Parathyroid adenoma (tissue), 2 donors: ENCODE results near the gene SLC22A14.

ENCODE experiments used
- H2AFZ ChIP-seq: fragments of 300-600 bp; sonication (generic); one replicate; pipeline ENCODE4 v1.7.0; 2017; ENCODE audit warnings: antibody characterized with exemption, mild to moderate bottlenecking
- H3K27ac ChIP-seq: fragments of 300-600 bp; sonication (generic); one replicate; pipeline ENCODE4 v1.7.0; 2017
- H3K27me3 ChIP-seq: fragments of 300-600 bp; sonication (generic); one replicate; pipeline ENCODE4 v1.7.0; 2017; ENCODE audit warnings: low read length; ENCODE audit not compliant: control insufficient read depth, insufficient read depth
- H3K36me3 ChIP-seq: fragments of 300-600 bp; sonication (generic); one replicate; pipeline ENCODE4 v1.7.0; 2017; ENCODE audit warnings: low read length; ENCODE audit not compliant: control insufficient read depth, insufficient read depth
- H3K4me1 ChIP-seq: fragments of 300-600 bp; sonication (generic); one replicate; pipeline ENCODE4 v1.7.0; 2017; ENCODE audit warnings: control low read depth
- H3K4me2 ChIP-seq: fragments of 300-600 bp; sonication (generic); one replicate; pipeline ENCODE4 v1.7.0; 2017; ENCODE audit warnings: low read length
- H3K4me3 ChIP-seq: fragments of 300-600 bp; sonication (generic); one replicate; pipeline ENCODE4 v1.7.0; 2017; ENCODE audit warnings: low read depth, low read length
- H3K79me2 ChIP-seq: fragments of 300-600 bp; sonication (generic); one replicate; pipeline ENCODE4 v1.7.0; 2017; ENCODE audit warnings: control low read depth
- H3K9ac ChIP-seq: fragments of 300-600 bp; sonication (generic); one replicate; pipeline ENCODE4 v1.7.0; 2017; ENCODE audit warnings: mild to moderate bottlenecking
- H3K9me3 ChIP-seq: fragments of 300-600 bp; sonication (generic); one replicate; pipeline ENCODE4 v1.7.0; 2017; ENCODE audit warnings: low read length; ENCODE audit not compliant: control insufficient read depth
- CTCF ChIP-seq: fragments of 300-600 bp; sonication (generic); IDR thresholded peaks from one replicate; pipeline ENCODE4 v1.7.0; 2017; ENCODE audit warnings: antibody characterized with exemption, mild to moderate bottlenecking
- donor health status: primary hyperparathyroidism.

The SLC22A14 gene

GRCh38 chr3:38268522-38268921 lies 13.6 kb upstream of the SLC22A14 start:
- no peak overlapping the region for H2AFZ ChIP-seq
- no peak overlapping the region for H3K4me3 ChIP-seq
- H3K27me3 ChIP-seq = no peaks in the 10 kb centered on the region
- no peak overlapping the region for H3K4me2 ChIP-seq
- no peak overlapping the region for H3K9ac ChIP-seq
- H3K4me1 ChIP-seq = peaks cover 3% of the 10 kb centered on the region
- H3K9me3 ChIP-seq = no peaks in the 10 kb centered on the region
- H3K27ac ChIP-seq = no peak overlapping the region
- no peaks in the 10 kb centered on the region for H3K36me3 ChIP-seq
- no peaks in the 10 kb centered on the region for H3K79me2 ChIP-seq
- TF ChIP-seq CTCF = no peak

DNA sequence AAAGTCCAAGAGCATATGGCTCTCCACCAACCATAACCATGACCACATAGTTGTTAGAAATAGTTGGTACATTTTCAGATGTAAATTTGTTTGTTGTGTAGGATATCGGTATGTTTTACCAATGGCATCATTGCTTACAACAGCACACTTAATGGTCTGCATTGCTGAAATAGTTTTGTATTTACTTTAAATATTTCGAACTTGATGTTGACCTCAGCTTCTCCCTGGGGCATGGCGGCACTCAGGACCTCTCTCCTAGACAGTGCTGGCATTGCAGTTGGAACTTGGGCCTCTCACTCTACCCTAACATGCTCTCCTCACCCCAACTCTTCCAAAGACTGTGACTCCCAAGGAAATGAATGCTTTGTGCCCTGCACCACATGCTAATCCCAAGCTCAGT lies 11.5 kb upstream of the SLC22A14 start:
- Histone ChIP-seq H3K9me3 (no peaks in the 10 kb centered on the region), H3K79me2 (no peaks in the 10 kb centered on the region), H2AFZ (no peak overlapping the region), H3K9ac (no peak overlapping the region), H3K27ac (no peak overlapping the region), H3K4me1 (no peaks in the 10 kb centered on the region), H3K4me3 (no peak overlapping the region), H3K36me3 (no peaks in the 10 kb centered on the region), H3K27me3 (no peaks in the 10 kb centered on the region), H3K4me2 (no peak overlapping the region)
- TF ChIP-seq CTCF = no peak

DNA sequence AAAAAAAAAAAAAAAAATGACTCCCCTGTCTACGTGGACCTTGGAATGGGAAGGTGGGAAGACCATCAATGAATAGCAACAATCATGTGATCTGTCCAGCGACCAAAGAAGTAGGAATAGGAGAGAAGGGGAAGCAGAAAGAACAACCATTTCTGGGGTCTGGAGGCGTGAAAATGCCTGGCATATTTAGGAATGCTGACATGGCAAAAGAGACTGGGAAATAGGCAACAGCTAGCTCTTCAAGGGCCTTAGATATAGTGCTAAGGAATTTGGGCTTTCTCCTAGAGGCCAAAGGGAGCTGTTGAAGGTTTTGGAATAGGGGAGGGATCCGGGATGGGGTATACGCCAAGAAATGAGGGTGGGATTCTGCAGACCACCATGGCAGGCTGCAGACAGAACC lies 10.5 kb upstream of the SLC22A14 start:
- no peak overlapping the region for H3K4me2 ChIP-seq
- no peaks in the 10 kb centered on the region for H3K27me3 ChIP-seq
- H3K36me3 ChIP-seq = no peaks in the 10 kb centered on the region
- H3K4me3 ChIP-seq = no peak overlapping the region
- no peak for TF ChIP-seq CTCF
- H3K79me2 ChIP-seq = no peaks in the 10 kb centered on the region
- no peaks in the 10 kb centered on the region for H3K4me1 ChIP-seq
- no peak overlapping the region for H3K27ac ChIP-seq
- no peaks in the 10 kb centered on the region for H3K9me3 ChIP-seq
- H2AFZ ChIP-seq = no peak overlapping the region
- H3K9ac ChIP-seq = no peak overlapping the region

GRCh38 chr3:38274864-38275649 lies 7.0 kb upstream of the SLC22A14 start:
- Histone ChIP-seq H3K79me2 (no peaks in the 10 kb centered on the region), H3K4me3 (no peak overlapping the region), H2AFZ (no peak overlapping the region), H3K4me1 (no peaks in the 10 kb centered on the region), H3K36me3 (no peaks in the 10 kb centered on the region), H3K27ac (no peak overlapping the region), H3K27me3 (no peaks in the 10 kb centered on the region), H3K9ac (no peak overlapping the region), H3K4me2 (no peak overlapping the region), H3K9me3 (no peaks in the 10 kb centered on the region)
- TF ChIP-seq CTCF = no peak

DNA sequence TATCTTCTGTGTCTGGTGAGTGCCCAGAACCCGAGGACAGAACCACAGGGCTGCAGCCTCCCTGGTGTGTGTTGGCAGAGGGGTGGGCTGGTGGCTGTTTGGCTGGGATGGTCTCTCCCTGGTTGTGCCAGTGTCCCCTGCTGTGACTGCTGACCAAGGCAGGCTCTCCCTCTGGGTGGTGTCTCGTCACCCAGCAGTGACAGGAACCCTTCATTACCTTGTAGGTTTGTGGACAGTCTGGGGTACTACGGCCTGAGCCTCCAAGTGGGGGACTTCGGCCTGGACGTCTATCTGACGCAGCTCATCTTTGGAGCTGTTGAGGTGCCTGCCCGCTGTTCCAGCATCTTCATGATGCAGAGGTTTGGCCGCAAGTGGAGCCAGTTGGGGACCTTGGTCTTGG lies 6.4 kb upstream of the SLC22A14 start:
- no peaks in the 10 kb centered on the region for H3K36me3 ChIP-seq
- no peak for TF ChIP-seq CTCF
- no peak overlapping the region for H3K27ac ChIP-seq
- H3K4me2 ChIP-seq = no peak overlapping the region
- no peak overlapping the region for H2AFZ ChIP-seq
- no peaks in the 10 kb centered on the region for H3K27me3 ChIP-seq
- H3K9ac ChIP-seq = no peak overlapping the region
- no peak overlapping the region for H3K4me3 ChIP-seq
- H3K79me2 ChIP-seq = no peaks in the 10 kb centered on the region
- H3K4me1 ChIP-seq = no peaks in the 10 kb centered on the region
- H3K9me3 ChIP-seq = no peaks in the 10 kb centered on the region
